ENCODE results near the gene PIK3C2G.

PIK3C2G gene

DNA sequence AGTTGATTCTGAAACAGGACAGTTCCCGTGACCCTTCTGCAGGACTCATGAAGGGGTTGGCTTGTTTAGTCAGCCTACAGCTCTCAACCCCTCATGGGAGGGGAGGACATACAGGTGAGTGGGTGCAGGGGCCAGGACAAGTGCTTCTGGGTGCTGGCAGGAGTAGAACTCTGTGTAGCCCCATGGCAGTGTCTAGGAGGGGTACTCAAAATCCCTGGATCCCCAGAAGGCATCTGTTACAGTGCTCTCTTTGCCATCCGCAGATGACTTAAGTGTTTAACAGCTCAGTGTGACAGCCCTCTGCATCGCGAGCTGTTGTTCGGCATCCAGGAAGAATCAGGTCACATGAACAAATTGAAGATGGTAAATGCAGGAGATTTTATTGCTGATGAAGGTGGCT is 91.0 kb downstream of the PIK3C2G start:
- TF ChIP-seq, protein P1, sequence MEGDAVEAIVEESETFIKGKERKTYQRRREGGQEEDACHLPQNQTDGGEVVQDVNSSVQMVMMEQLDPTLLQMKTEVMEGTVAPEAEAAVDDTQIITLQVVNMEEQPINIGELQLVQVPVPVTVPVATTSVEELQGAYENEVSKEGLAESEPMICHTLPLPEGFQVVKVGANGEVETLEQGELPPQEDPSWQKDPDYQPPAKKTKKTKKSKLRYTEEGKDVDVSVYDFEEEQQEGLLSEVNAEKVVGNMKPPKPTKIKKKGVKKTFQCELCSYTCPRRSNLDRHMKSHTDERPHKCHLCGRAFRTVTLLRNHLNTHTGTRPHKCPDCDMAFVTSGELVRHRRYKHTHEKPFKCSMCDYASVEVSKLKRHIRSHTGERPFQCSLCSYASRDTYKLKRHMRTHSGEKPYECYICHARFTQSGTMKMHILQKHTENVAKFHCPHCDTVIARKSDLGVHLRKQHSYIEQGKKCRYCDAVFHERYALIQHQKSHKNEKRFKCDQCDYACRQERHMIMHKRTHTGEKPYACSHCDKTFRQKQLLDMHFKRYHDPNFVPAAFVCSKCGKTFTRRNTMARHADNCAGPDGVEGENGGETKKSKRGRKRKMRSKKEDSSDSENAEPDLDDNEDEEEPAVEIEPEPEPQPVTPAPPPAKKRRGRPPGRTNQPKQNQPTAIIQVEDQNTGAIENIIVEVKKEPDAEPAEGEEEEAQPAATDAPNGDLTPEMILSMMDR (IDR thresholded peaks at IDR 0.05): no peak

DNA sequence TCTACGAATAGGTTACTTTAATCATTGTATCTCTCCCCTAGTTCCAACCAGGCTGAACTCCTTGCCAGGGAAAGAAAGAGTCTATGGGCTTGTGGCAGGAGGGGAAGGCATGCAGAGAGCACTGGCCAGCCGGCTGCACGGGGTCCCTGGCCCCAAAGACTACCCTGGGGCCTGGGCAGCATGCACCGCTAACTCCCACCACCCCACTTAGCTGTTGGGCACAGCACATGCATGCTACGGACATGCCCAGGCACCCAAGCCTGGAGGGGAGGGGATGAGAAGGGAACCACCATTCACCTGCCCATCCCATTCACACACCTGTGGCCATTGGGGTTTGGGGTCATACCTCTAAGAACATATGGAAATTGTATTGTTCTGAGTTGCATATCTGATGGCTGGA is 94.1 kb downstream of the PIK3C2G start:
- TF ChIP-seq, protein P1 (IDR thresholded peaks at IDR 0.05): no peak

DNA sequence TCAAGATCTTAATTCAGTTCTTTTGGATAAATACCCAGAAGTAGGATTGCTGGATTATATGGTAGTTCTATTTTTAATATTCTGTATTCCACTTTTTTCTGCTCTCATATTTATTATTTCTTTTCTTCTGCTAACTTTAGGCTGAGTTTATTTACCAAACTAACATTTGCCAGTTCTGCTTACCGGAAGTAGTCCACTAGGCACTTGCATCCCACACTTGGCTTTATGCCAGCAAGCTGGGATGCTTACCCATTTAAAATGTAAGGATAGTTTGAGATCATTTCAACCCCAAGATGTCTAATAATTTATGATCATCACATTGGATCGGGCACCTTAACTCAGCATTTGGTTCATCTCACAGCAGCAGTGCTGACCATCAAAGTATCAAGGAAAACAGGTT is 96.8 kb downstream of the PIK3C2G start:
- TF ChIP-seq, protein P1 (IDR thresholded peaks at IDR 0.05): no peak

DNA sequence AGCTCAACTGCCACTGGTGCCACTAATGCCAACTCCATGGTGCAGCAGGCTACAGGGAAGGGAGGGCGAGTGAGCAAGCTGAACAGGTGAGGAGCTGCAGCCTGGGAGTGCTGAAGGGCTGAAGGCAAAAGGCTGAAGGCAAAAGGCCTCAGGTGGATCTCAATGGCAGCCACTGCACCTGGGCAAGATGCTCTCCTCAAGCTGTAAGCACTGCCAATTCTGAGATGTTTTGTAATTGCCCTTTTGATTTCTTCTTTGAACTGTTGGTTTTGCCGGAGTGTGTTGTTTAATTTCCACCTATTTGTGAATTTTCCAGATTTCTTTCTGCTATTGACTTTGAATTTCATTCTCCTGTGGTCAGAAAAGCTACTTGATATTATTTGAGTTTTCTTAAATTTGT is 97.6 kb downstream of the PIK3C2G start:
- TF ChIP-seq, protein P1 (IDR thresholded peaks at IDR 0.05): no peak

DNA sequence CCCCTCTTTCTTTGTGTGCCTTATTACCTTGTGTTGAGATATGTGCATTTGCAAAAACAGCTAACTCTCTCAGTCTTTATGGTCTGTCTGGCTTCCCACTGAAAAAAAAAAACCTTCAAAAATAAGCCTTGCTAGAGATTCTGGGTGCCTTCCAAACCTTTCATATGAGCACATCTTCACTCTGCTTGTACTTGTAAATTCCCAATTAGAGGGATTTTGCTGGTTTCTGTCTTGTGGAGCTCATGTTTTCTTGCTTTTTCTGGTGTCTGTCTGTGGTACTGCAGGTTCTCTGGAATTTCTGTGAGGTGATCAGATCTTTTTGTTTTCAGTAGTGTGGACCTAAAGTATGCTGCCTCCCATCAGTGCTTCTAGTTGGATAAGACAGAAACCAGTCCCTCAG is 100.1 kb downstream of the PIK3C2G start:
- TF ChIP-seq, protein P1 (IDR thresholded peaks at IDR 0.05): no peak

DNA sequence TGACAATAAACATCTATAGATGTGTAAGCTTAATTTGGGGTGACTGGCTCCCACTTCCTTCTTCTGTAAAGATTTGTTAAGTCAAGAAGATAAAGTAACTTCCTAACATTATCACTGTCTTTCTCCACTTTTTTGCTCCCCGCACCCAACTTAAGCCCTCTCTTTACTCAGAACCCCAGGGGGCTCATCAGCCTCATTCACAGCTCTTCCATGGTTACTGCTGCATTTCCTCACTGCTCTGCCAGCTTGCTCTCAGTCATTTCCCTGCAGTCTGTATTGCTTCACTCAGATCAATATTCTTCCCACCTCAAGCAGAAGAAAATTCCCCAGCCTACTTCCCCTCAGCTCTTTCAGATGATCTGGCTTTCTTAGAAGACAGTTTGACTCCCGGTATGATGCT is 102.0 kb downstream of the PIK3C2G start:
- TF ChIP-seq, protein P1 (IDR thresholded peaks at IDR 0.05): no peak

DNA sequence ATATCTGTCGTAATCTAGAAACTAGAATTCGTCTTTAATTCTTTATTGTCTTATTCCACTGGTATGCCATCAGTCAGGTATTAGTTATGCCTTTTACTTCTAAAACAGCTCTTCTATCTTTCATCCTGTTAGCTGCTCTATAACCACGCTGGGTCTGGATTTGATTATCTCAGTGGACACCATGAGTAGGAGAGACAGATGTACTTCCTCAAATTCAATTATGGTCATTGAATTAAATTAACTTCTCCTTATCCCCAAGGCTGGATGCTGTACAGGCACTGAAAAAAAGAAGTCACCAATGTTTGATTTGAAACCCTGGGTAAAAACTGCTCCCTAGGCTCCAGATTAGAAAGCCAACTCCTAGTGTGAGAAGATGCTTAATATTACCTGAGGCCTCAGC is 107.3 kb downstream of the PIK3C2G start:
- TF ChIP-seq, protein P1 (IDR thresholded peaks at IDR 0.05): no peak

DNA sequence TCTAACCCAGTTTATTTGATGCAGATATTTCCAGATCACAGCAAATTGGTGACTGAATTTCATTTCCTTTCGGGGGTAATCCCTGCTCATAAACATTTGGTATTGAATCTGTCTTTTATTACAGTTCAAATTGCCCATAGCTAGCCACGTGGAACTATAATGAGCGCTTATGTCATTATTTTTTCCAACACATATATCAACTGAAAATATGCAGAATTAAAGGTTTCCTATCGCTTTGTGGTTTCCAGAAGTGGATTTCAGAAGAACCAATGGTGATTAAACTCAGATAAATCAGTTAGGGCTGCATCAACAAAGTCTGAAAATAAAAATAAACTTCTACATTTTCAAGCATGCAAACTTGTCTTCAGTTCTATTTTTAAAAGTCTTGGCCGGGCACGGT is 111.9 kb downstream of the PIK3C2G start:
- TF ChIP-seq, protein P1 (IDR thresholded peaks at IDR 0.05): no peak

Measured in LNCAP (cell line).